Ovary (tissue), 3 donors: ENCODE data around the gene SMTNL2.

Experiments
- CTCF ChIP-seq, 3 donors: fragments of 450-650 bp in 2 of 3; fragments of 200-600 bp in 1 of 3; IDR thresholded peaks; one replicate each; pipeline versions ENCODE4 v1.5.1 to v1.8.0; 2016 to 2022; ENCODE audit warnings: antibody characterized with exemption in 3 of 3, mild to moderate bottlenecking in 1 of 3
- POLR2A ChIP-seq: fragments of 450-650 bp; IDR thresholded peaks from one replicate; pipeline ENCODE4 v1.6.1; 2017; ENCODE audit warnings: antibody characterized with exemption, mild to moderate bottlenecking, moderate library complexity
- donor health status: DM: no; HTN: no; CAD: no.

DNA sequence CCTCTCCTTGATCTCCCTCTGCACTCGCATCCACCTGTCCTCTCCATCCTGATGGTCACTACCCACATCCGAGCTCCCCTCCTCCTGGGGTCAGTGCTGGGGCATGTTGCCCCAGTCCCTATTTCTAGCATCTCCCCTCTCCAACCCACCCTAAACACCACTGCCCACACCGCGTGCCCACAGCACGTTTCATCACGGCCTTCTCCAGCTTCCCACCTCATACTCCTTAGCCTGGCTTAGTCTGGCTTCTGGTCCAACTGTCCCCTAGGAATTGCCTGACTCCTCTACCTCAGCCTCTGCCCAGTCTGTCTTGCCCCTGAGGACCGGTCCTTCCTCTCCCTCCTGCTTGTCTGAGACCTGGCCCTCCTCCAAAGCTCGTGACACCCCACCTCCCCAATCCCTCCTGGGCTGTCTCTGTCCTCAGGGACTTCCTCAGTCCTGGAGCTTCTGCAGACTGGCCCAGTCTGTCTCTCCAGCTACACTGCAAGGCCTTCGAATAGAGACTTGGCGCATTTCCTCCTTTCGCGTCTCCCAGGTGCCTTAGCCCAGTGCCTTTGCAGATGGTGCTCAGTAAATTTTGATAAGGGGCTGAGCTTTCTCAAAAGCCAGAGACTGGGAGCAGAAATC, 52.3 kb downstream of the SMTNL2 start:
- TF ChIP-seq CTCF (IDR thresholded peaks at IDR 0.05) = no peak
- TF ChIP-seq POLR2A = no peak
